Measurements from ENCODE around the gene RAB11FIP4. TPM values are rescaled to one million over a fixed set of nuclear protein-coding genes. Genes with fewer than 3 reads are reported as not detected.
A peak's percentile ranks its signal among the peaks of the same experiment; 100 is the strongest.

RAB11FIP4 gene
- total RNA-seq, 1 donor from 2014 or later = 2.7 TPM

- no peak for DNase-seq
These were observed 4.9 kb upstream of the RAB11FIP4 start for GRCh38 chr17:31386542-31387075.

GRCh38 chr17:31387438-31387837 is 4.0 kb upstream of the RAB11FIP4 start:
- no peak for DNase-seq

- no peak for DNase-seq
These were observed 3.1 kb upstream of the RAB11FIP4 start for GRCh38 chr17:31388351-31388750.

GRCh38 chr17:31388770-31389656 is 2.5 kb upstream of the RAB11FIP4 start:
- DNase-seq = peak; percentile 45

- no peak for DNase-seq
These were observed 1.7 kb upstream of the RAB11FIP4 start for GRCh38 chr17:31389657-31390381.

GRCh38 chr17:31390426-31390747 is 1.1 kb upstream of the RAB11FIP4 start:
- DNase-seq = no peak

- DNase-seq = no peak
These were observed 553 bp upstream of the RAB11FIP4 start for GRCh38 chr17:31390748-31391495.

- no peak for DNase-seq
These were observed 754 bp downstream of the RAB11FIP4 start for GRCh38 chr17:31392002-31392855.

- no peak for DNase-seq
These were observed 1.6 kb downstream of the RAB11FIP4 start for GRCh38 chr17:31392856-31393748.

- DNase-seq = no peak
These were observed 2.3 kb downstream of the RAB11FIP4 start for GRCh38 chr17:31393749-31394146.

- DNase-seq = peak; percentile 95
These were observed 3.1 kb downstream of the RAB11FIP4 start for GRCh38 chr17:31394544-31394943.

- DNase-seq = no peak
These were observed 5.9 kb downstream of the RAB11FIP4 start for GRCh38 chr17:31397256-31397939.

- no peak for DNase-seq
These were observed 7.2 kb downstream of the RAB11FIP4 start for GRCh38 chr17:31398381-31399311.

- no peak for DNase-seq
These were observed 9.0 kb downstream of the RAB11FIP4 start for GRCh38 chr17:31400481-31400950.

- no peak for DNase-seq
These were observed 10.2 kb downstream of the RAB11FIP4 start for GRCh38 chr17:31401456-31402254.

- no peak for DNase-seq
These were observed 12.8 kb downstream of the RAB11FIP4 start for GRCh38 chr17:31404028-31404949.
